Activated CD4-positive, CD25-positive, alpha-beta regulatory T cell treated with anti-CD3 and anti-CD28 coated beads, Interleukin-2, amount 50 U/mL, for 24 hours (primary cell): Measurements from ENCODE around the gene EXOC1.
"Not testable (repeated sequence)": the region's sequence is repeated elsewhere in the genome, so short reads cannot be mapped to it uniquely, and the experiment has no call there.

Experiments
- ATAC-seq, 2 donors: fragments of 150-1000 bp; cut with Tn5 transposase; one replicate each; pipeline ENCODE4 v1.10.0; 2021; ENCODE audit warnings: mild to moderate bottlenecking in 1 of 2, moderate library complexity in 1 of 2

EXOC1 gene

DNA sequence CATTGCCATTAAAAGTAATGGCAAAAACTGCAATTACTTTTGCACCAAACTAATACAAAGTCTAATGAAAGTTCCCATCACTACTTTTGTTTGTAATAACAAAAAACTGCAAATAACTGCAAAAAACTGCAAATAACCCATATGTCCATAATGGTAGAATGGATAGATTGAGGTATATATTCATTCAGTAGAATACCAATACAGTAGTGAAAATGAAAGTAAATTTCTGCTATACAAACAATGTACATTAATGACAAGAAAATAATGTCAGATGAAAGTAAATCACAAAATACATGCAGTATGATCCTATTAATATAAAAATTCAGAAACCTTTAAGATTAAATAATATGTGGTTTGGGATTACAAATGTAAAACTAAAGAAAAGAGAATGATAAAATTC lies 54.0 kb downstream of the EXOC1 start:
- peak; percentile 50 to 57 for ATAC-seq

DNA sequence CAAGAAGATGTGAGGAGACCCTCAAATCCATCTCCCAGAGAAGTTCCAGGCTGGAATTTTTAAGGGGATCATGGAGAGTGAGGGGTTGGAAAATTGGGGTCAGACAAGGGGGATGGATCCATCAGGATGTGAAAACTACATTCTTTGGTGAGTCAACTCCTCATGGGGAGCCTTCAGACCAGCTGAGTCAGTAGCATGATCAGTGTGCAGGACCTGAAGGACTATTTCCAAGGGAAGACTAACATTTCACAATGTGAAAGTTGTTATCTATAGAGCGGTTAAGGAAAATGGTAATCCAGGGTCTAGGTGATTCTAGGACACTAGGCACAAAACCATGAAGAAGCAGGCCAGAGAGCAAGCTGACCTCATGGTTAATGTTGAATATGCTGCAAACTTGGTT lies 56.7 kb downstream of the EXOC1 start:
- ATAC-seq, result no peak

DNA sequence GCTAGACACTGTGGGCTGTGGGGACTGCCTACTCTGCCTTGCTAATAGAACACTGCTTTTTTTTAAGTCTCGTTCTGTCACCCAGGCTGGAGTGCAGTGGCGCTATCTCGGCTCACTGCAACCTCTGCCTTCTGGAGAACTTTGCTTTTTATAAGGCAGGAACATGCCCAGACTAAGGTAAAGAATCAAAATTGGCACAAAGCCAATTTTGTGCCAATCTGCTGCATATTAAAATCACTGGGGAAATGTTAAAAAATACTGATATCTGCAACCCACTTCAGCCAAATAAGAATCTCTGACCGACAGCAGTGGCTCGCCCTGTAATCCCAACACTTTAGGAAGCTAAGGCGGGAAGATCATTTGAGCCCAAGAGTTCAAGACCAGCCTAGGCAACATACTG lies 58.8 kb downstream of the EXOC1 start:
- no peak for ATAC-seq

DNA sequence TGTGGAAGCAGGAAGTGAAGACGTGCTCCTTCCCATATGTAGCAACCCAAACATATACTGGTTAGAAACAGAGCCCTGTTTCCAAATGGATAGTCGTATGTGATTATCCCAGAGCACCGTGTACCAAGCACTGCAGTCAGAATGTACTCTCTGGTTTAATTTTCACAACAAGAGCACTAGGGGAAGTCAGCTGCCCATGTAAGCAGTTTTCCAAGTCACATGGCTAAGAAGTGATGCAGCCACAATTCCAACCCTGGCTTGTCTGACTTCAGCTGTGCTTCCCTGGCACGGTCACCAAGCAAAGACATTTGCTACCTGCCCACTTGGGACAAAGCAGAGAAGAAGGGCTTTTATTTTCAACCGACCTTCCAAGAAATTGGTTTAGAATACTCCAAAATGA lies 67.1 kb downstream of the EXOC1 start:
- ATAC-seq, result no peak

DNA sequence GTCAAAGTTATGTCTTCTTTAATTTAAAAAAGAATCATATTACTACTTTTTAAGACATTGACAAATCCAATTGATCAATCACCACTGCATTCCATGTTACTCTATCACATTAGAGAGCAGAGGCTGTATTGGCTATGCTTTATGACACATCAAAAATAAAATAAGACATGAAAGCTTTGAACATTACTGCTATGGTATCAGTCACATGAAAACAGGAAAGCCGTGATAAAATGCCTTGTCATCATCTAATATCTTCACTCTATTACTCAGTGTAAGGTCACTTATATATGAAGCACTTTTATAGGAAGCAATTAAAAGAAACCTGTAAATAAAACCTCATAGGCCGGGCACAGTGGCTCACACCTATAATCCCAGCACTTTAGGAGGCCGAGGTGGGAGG lies 67.6 kb downstream of the EXOC1 start:
- peak in 1 of 2 donors; percentile 5 for ATAC-seq

DNA sequence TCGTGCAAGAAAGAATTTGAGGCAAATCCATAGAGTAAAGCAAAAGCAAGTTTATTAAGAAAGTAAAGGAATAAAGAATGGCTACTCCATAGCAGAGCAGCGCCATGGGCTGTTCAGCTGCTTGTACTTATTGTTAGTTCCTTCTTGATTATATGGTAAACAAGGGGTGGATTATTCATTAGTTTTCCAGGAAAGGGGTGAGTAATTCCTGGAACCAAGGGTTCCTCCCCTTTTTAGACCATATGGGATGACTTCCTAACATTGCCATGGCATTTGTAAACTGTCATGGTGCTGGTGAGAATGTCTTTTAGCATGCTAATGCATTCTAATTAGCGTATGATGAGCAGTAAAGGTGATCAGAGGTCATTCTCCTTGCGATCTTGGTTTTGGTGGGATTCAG lies 71.8 kb downstream of the EXOC1 start:
- ATAC-seq, result no peak

DNA sequence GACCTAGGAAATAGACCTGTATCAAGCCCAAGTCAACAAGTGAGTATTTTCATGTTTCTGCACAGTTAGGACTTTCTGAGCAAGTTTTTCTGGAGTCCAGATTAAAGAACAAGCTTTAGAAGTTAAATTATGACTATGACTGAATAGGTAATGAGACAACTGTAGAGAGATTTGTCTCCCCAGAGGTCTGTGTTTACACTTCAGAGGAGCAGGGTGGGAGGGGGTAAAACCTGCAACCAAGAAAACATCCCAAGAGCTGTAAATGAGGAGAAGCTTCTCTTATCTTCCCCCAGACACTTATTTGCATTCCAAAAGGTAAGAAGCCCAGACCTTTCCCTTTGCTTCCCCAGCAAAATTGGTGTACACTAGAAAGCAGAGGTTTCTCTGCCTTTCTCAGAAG lies 73.2 kb downstream of the EXOC1 start:
- ATAC-seq, result no peak

DNA sequence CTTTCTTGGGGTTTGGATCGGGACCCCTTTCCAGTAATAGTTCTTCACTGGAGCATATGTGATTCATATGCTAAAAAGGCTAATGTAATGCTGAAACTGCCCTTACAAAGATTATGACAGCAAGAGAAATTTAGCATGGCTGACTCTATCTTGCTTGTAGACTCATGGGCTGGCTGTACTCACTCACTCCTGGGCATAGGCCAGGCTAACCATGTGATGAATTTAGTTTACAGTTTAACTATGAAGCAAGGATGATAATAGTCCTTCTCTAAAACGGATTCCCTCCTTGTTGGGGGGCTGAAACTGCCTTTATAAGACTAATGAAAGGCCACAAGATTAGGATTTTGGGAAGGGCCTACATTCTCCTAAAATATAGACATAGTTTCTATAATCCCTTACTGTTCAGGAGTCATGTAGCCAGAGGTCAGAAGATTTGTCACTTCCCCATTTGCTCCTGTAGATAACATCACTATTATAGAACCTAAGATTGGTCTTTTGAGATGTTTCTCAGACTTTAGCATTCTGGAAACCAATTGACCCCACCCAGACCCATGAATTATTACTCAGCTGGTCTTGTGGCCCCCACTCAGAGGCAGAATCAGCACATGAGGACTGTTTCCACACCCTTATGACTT lies 74.5 kb downstream of the EXOC1 start:
- no peak for ATAC-seq

DNA sequence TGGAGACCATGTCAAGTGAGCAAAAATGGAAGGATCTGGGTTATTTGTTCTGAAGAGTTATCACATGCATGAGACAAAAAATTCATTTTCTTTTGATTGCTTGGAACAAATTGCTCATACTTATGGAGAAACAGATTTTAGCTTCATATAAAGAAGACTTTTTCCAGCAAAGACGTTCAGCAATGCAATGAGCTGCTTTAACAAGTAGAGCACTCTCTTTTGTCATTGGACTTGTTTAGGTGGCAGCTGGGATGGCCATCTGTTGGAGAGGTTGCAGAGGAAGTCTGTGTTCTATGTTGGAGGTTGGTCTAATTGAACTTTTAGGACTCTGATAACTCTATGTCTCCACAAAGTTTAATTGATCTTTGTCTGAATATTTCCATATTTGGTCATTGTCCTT lies 75.4 kb downstream of the EXOC1 start:
- ATAC-seq, result no peak

DNA sequence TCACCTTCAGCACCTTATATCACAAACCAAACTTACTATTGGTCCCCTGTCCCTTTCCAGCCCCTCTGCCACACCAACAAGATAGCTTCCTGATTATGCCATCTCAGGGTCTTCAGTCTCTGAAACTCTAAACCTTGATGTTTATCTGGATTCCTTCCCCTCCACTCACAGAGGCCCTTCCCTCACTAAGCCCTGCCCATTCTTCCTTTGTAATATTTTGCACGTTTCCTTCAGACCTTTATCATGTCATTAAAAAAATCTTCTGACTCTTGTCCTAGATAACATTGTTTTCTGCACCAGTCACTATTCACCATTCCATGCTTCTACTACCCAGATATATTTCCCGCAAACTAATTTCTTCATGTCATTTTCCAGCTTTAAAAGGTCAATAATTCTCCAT lies 77.6 kb downstream of the EXOC1 start:
- no peak for ATAC-seq

DNA sequence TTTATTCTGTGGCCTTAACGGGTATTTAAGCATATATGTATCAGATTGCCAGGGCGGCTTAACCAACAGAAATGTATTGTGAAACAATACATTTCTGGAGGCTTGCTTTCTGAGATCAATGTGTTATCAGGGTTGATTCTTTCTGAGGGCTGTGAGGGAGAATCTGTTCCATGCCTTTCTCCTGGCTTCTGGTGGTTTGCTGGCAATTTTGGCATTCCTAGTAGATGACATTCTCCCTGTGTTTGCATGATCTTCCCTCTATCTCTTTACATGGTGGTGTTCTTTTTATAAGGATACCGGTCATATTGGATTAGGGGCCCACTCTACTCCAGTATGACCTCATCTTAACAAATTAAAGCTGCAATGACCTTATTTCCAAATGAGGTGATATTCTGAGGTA lies 78.4 kb downstream of the EXOC1 start:
- no peak for ATAC-seq

DNA sequence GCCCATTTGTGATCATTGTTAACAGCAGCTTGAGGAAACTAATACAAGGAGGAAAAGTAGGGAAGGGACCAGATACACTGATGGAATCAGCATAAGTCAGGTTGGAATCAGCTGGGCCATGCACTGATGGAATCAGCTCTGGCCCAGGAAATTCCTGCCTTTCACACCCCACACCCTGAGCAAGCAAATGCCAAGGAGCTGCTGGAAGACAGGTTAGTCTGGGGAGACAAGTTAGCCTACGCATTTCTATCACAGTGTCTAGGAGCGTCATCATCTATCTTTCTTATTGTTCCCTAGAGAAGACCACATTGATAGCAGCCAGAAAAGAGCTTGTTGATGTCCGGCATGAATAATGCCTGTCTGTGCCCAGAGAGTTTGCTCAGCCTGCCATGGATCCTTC lies 79.1 kb downstream of the EXOC1 start:
- no peak for ATAC-seq

DNA sequence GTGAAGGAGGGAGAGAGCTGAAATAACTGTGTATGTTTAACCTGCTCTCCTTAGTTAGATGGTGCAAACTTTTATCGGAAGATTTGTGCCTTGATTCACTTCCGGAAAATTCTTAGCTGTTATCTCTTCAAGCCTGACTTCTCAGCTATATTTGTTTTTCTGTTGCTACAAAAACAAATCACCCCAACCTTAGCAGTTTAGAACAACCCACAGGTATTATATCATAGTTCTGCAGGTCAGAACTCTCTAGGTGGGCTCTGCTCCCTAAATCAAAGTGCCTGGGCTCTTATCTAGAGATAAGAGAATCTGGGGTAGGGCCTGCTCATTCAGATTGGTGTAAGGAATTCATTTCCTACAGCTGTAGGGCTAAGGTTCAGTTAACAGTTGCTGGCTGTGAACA lies 80.2 kb downstream of the EXOC1 start:
- ATAC-seq, result no peak

DNA sequence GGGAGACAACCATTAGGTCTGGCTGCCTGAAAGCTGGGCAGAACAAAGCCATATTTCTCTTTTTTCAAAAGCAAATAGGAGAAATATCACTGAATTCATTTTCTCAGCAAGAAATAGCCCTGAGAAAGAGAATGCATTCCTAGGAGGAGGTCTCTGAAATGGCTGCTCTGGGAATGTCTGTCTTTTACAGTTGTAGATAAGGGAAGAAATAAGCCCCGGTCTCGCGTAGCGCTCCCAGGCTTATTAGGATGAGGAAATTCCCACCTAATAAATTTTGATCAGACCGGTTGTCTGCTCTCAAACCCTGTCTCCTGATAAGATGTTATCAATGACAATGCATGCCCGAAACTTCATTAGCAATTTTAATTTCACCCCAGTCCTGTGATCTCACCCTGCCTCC lies 82.5 kb downstream of the EXOC1 start:
- not testable (repeated sequence) for ATAC-seq

DNA sequence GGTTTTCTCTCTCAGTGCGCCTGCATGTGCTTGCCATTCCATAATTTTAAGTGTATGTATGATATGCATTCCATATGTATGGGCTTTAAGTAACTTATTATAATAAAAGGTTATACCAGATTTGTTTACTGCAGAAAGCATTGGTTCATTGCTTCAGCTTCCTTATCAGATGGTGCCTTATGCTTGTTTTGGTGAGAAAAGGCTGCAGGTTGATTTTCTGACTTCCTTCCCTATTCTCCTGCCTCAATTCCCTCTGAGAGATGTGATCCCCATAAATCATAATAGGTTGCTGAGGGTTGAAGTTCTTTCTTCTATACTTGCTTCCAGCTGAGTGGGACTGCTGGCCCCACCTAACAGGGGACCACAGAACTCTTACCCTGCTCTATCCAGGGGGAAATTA lies 85.0 kb downstream of the EXOC1 start:
- no peak for ATAC-seq

DNA sequence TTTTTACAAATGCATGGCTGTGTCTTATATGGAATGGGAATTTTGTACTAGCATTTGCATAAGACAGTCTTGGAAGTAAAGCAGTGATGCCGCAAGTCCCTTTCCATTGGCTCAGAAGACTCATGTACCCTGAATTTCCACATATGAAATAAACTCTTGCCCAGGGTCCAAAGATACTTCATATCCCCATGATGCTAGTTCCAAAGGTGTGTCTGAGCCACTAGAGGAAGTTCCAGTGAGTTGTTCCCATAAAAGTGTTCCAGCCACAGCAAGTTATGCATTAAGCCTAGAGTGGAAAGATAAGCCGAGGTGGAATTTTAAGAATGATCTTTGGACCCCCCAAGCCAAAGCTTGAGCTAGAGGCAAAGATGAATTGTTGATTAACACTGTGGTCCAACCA lies 86.0 kb downstream of the EXOC1 start:
- ATAC-seq, result no peak

DNA sequence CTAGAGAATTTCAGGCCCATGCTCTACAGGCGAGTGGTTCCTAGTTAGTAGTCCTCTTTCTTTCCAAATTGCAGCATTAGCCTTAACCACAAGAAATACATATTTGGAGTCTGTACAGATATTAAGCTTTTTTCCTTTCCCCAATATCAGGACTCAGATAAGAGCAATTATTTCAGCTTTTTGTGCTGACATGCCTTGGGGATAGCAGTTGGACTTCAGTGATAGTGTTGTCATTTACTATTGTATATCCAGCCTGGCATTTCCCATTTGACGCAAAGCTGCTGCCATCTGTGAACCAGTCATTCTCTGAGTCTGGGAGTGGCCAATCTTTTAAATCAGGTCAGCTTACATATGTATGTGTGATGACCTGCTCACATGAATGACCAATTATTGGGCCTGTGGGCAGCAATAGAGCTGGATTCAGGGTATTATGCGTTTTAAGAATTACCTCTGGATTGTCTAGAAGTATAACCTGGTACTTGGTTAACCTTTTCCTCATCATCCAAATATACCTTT lies 88.5 kb downstream of the EXOC1 start:
- ATAC-seq, result no peak

DNA sequence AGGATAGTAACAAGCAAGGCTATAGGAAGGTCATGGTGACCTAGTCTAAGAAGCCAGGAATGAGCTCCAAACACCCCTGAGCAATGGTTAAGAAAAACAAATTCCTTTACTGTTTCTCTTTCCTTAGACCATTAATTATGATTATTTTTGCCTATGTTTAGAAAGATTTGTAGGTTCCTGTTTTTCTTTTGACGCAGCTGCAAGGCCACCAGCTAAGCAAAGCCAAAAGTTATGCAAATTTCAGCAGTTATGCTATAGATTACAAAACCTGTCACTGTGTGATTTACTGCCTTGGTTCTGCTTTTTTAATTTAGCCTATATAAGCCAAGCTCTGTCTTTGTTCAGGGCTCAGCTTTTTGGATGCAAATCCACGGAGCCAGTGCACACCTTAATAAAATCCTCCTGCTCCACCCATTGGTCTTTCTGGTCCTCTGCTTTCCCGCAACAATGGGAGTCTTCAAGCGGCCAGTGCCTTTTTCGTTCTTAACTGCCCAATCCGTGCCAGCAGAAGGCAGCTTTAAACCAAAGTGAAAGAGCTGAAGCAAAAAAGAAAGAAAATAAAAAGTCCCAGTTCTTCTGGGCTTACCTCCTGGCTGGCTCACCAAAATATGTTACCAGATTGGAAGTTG lies 93.9 kb downstream of the EXOC1 start:
- peak in 1 of 2 donors; percentile 1 for ATAC-seq

DNA sequence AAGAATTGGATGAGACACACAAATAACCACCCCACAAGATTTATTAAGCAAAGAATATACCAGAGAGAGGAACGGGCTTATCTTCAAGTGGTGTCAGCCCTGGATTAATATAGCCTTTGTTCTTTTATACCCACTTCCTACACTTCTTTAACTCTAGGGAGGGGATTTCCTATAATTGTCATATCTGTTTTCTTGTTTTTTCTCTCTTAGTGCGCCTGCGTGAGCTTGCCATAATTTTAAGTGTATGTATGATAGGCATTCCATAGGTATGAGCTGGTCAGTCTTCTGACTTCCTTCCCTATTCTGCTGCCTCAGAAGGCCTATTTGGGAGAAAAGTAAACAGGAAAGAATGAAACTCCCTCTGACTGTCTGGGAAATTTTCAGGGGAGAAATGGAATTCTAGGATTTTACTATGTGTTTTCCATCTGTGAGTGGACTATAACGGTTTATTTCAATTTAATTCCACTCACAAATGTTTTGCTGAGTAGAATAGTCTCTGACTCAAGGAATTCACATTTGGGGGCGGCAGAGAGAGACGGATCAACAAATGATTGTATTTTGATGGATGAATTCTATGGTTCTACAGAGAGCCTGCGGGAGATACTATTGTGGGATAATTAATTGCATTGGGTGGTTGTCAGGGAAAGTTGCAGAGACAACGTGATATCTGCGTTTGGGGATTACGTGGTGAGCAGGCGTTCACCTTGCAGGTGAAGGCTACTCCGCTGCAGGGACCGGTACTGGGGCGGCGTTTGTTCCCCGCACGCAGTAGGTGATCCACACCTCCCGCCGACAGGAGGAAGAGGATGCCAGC lies 94.7 kb downstream of the EXOC1 start:
- peak; percentile 49 to 55 for ATAC-seq

DNA sequence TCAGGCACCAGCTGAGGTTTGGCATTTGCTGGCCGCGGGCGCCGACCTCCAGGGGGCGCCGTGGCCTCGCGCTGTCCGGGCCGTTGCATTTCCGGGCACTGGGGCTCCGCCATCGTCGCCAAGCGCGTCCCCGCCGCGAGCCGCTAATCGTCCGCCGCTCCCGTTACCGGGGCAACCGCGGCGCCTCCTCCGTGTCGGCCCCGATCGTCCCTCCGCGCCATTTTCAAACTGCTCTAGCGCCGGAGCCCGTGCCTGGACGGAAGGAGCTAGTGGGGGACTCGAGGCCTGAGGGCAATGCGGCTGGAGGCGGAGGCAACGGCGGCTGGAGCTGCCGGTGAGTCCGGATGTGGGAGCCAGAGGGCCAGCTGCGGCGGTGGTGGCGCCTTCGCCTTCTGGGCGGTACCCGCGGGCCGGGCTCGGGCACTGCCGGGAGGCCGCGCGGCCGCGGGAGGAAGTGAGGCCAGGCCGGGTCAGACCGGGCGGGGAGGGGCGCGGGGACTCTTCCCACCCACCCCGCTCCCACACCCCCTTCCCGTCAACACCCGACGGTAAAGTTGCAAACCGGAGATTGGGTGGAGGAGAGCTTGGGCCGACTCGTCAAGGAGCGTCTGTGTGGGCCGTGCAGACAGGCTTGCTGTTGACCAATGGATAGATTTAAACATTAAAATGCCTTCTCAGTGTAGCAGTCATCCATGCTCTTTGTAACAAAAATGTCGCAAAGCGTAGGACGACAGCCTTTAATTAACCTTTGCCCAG lies 95.5 kb downstream of the EXOC1 start, which contains the start of gene CEP135:
Gene CEP135 (plus strand): TSS at position 220 of the 756 bp plus-strand sequence. CDS start 3,186 bp downstream, outside the sequence.
- ATAC-seq, result peak; percentile 79 to 86

DNA sequence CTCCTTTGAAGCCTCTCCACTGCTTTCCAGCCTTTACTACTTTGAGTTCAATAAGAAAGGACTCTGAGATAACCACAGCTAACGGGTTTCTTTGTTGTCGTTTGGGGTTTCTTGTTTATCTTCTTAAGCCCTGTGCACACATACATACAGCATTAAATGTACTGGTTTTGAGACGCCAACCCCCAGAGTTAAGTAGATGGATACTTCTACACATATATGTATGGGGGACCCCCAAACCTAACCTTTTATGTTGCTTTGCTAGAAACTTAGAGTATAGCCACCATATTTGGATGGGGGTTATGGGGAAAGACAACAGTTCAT lies 96.0 kb downstream of the EXOC1 start:
- no peak for ATAC-seq

DNA sequence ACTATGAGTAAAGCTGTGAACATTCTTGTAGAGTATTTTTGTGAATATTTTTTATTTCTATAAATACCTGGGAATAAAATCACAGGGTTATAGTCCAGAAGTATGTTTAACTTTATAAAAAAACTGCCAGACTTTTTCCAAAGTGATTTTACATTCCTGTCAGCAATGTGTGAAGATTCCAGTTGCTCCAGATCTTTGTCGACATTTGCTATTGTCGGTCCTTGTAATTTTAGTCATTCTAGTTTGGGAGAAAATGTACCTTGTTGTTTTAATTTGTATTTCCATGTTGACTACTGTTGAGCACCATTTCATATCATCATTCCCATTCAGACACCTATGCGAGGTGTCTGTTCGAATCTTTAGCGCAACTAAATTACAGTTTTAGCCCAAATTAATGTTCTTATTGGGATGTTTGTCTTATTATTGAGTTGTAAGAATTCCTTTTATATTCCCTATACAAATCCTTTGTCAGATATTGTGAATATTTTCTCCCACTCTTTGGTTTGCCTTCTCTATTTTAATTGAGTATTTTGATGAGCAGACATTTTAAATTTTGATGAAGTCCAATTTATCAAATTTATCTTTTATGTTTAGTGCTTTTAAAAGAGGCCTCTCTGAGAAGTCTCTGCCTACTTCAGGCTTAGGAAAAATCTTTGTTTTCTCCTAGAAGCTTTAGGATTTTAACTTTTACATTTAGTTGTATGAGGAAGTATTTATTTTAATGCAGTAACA lies 97.9 kb downstream of the EXOC1 start:
- no peak for ATAC-seq
